SJSA1 (cell line): ENCODE results near the gene ZNF646. TPM values are rescaled to one million over a fixed set of nuclear protein-coding genes. Genes with fewer than 3 reads are reported as not detected.

ENCODE experiments used
- DNase-seq, 2 experiments: peaks; one replicate each; pipeline ENCODE4 v3.0.0-alpha.2; 2015 to 2020; ENCODE audit warnings: low spot score in 2 of 2, low read depth in 1 of 2
- H3K27ac ChIP-seq: fragments of 250-450 bp; sonication (Bioruptor Pico); 2 replicates; pipeline ENCODE4 v1.5.1; 2020; ENCODE audit warnings: mild to moderate bottlenecking, moderate library complexity
- H3K27me3 ChIP-seq: fragments of 250-450 bp; sonication (Bioruptor Pico); replicated peaks from 2 replicates; pipeline ENCODE4 v1.5.1; 2020; ENCODE audit warnings: mild to moderate bottlenecking, moderate library complexity
- H3K36me3 ChIP-seq: fragments of 250-450 bp; sonication (Bioruptor Pico); 2 replicates; pipeline ENCODE4 v1.5.1; 2020; ENCODE audit warnings: mild to moderate bottlenecking
- H3K4me1 ChIP-seq: fragments of 250-450 bp; sonication (Bioruptor Pico); replicated peaks from 2 replicates; pipeline ENCODE4 v1.6.1; 2021; ENCODE audit warnings: mild to moderate bottlenecking
- H3K4me3 ChIP-seq: fragments of 250-450 bp; sonication (Bioruptor Pico); 2 replicates; pipeline ENCODE4 v1.5.1; 2020; ENCODE audit warnings: mild to moderate bottlenecking
- H3K9me3 ChIP-seq: fragments of 250-450 bp; sonication (Bioruptor Pico); replicated peaks from 2 replicates; pipeline ENCODE4 v1.5.1; 2020; ENCODE audit warnings: mild to moderate bottlenecking
- total RNA-seq: library from RNA; depleted of rRNA; stranded (reverse); fragments of >200 nt; shearing (Covaris generic); gene quantifications from 2 replicates; pipeline ENCODE4 v1.2.3, GENCODE V29; 2014

Gene ZNF646
- total RNA-seq, 1 experiment from 2014 or later: 13.3 TPM

GRCh38 chr16:31052114-31052513, 22.1 kb upstream of the ZNF646 start:
- H3K27ac ChIP-seq: no peak overlapping the region
- peaks cover 9% of the 10 kb centered on the region for H3K4me1 ChIP-seq
- no peaks in the 10 kb centered on the region for H3K36me3 ChIP-seq
- no peaks in the 10 kb centered on the region for H3K27me3 ChIP-seq
- peak; percentile 49 to 69 for DNase-seq
- no peaks in the 10 kb centered on the region for H3K9me3 ChIP-seq
- no peak overlapping the region for H3K4me3 ChIP-seq

GRCh38 chr16:31055613-31056012, 18.6 kb upstream of the ZNF646 start:
- DNase-seq: no peak
- no peaks in the 10 kb centered on the region for H3K9me3 ChIP-seq
- peaks cover 17% of the 10 kb centered on the region for H3K36me3 ChIP-seq
- no peaks in the 10 kb centered on the region for H3K27me3 ChIP-seq
- H3K27ac ChIP-seq: no peak overlapping the region
- H3K4me3 ChIP-seq: no peak overlapping the region
- peaks cover 9% of the 10 kb centered on the region for H3K4me1 ChIP-seq

- no peak for DNase-seq
- Histone ChIP-seq H3K9me3 (no peaks in the 10 kb centered on the region), H3K4me3 (no peak overlapping the region), H3K36me3 (peaks cover 52% of the 10 kb centered on the region), H3K27ac (no peak overlapping the region), H3K4me1 (peaks cover 10% of the 10 kb centered on the region), H3K27me3 (no peaks in the 10 kb centered on the region)
Observed at GRCh38 chr16:31061126-31061812, 13.0 kb upstream of the ZNF646 start.

- Histone ChIP-seq H3K9me3 (no peaks in the 10 kb centered on the region), H3K36me3 (peaks cover 52% of the 10 kb centered on the region)
- no peak for DNase-seq
Observed at GRCh38 chr16:31061813-31062440, 12.3 kb upstream of the ZNF646 start.

GRCh38 chr16:31063495-31063842, 10.8 kb upstream of the ZNF646 start:
- Histone ChIP-seq H3K36me3 (peaks cover 51% of the 10 kb centered on the region), H3K27me3 (no peaks in the 10 kb centered on the region), H3K27ac (no peak overlapping the region), H3K4me1 (peaks cover 10% of the 10 kb centered on the region), H3K9me3 (no peaks in the 10 kb centered on the region), H3K4me3 (no peak overlapping the region)
- DNase-seq: no peak

More at GRCh38 chr16:31061813-31062440, 12.3 kb upstream of the ZNF646 start:
- H3K4me3 ChIP-seq: no peak overlapping the region
- no peak overlapping the region for H3K27ac ChIP-seq
- H3K27me3 ChIP-seq: no peaks in the 10 kb centered on the region
- peaks cover 10% of the 10 kb centered on the region for H3K4me1 ChIP-seq

- no peaks in the 10 kb centered on the region for H3K27me3 ChIP-seq
- peaks cover 10% of the 10 kb centered on the region for H3K4me1 ChIP-seq
- no peak overlapping the region for H3K4me3 ChIP-seq
- peaks cover 48% of the 10 kb centered on the region for H3K36me3 ChIP-seq
- no peak overlapping the region for H3K27ac ChIP-seq
- DNase-seq: no peak
- H3K9me3 ChIP-seq: no peaks in the 10 kb centered on the region
Observed at GRCh38 chr16:31063843-31064611, 10.2 kb upstream of the ZNF646 start.

GRCh38 chr16:31064882-31065461, 9.2 kb upstream of the ZNF646 start:
- Histone ChIP-seq H3K27ac (peak overlapping the region; percentile 48), H3K36me3 (peaks cover 44% of the 10 kb centered on the region), H3K4me1 (peaks cover 10% of the 10 kb centered on the region), H3K27me3 (no peaks in the 10 kb centered on the region), H3K4me3 (no peak overlapping the region), H3K9me3 (no peaks in the 10 kb centered on the region)
- peak; percentile 29 to 56 for DNase-seq

GRCh38 chr16:31067342-31067741, 6.9 kb upstream of the ZNF646 start:
- Histone ChIP-seq H3K27ac (no peak overlapping the region), H3K4me3 (no peak overlapping the region), H3K4me1 (peaks cover 19% of the 10 kb centered on the region), H3K9me3 (no peaks in the 10 kb centered on the region), H3K36me3 (peaks cover 22% of the 10 kb centered on the region), H3K27me3 (no peaks in the 10 kb centered on the region)
- DNase-seq: no peak

- no peak for DNase-seq
Observed at GRCh38 chr16:31071861-31072260, 2.4 kb upstream of the ZNF646 start.

GRCh38 chr16:31072540-31073141, 1.6 kb upstream of the ZNF646 start:
- H3K4me1 ChIP-seq: peaks cover 17% of the 10 kb centered on the region
- peak in 1 of 2 experiments; percentile 46 for DNase-seq
- H3K4me3 ChIP-seq: peak overlapping the region; percentile 86
- H3K36me3 ChIP-seq: peaks cover 40% of the 10 kb centered on the region
- no peaks in the 10 kb centered on the region for H3K9me3 ChIP-seq
- H3K27ac ChIP-seq: peak overlapping the region; percentile 80
- H3K27me3 ChIP-seq: no peaks in the 10 kb centered on the region

More at GRCh38 chr16:31071861-31072260, 2.4 kb upstream of the ZNF646 start:
- Histone ChIP-seq H3K4me1 (peaks cover 17% of the 10 kb centered on the region), H3K27ac (no peak overlapping the region), H3K9me3 (no peaks in the 10 kb centered on the region), H3K27me3 (no peaks in the 10 kb centered on the region), H3K36me3 (peaks cover 35% of the 10 kb centered on the region), H3K4me3 (peak overlapping the region; percentile 86)

GRCh38 chr16:31073142-31073969, 866 bp upstream of the ZNF646 start:
- peaks cover 17% of the 10 kb centered on the region for H3K4me1 ChIP-seq
- H3K36me3 ChIP-seq: peaks cover 46% of the 10 kb centered on the region
- no peaks in the 10 kb centered on the region for H3K9me3 ChIP-seq
- H3K27me3 ChIP-seq: no peaks in the 10 kb centered on the region
- H3K4me3 ChIP-seq: peak overlapping the region; percentile 86
- peak; percentile 95 to 96 for DNase-seq
- peak overlapping the region; percentile 80 for H3K27ac ChIP-seq

GRCh38 chr16:31074814-31075183, 577 bp downstream of the ZNF646 start:
- Histone ChIP-seq H3K27me3 (no peaks in the 10 kb centered on the region), H3K4me3 (peak overlapping the region; percentile 86), H3K27ac (peak overlapping the region; percentile 80), H3K36me3 (peaks cover 61% of the 10 kb centered on the region), H3K9me3 (no peaks in the 10 kb centered on the region), H3K4me1 (peaks cover 17% of the 10 kb centered on the region)
- DNase-seq: no peak

- Histone ChIP-seq H3K36me3 (peaks cover 76% of the 10 kb centered on the region), H3K27ac (no peak overlapping the region), H3K4me3 (no peak overlapping the region), H3K4me1 (peaks cover 17% of the 10 kb centered on the region), H3K27me3 (no peaks in the 10 kb centered on the region), H3K9me3 (no peaks in the 10 kb centered on the region)
- DNase-seq: no peak
Observed at GRCh38 chr16:31076319-31076718, 2.1 kb downstream of the ZNF646 start.
